A549 (cell line): ENCODE data around the gene CELF5. TPM values are rescaled to one million over a fixed set of nuclear protein-coding genes. Genes with fewer than 3 reads are reported as not detected.

Experiments
- ATAC-seq, 2 experiments: fragments of 200-7000 bp in 1 of 2; fragments of >200 bp in 1 of 2; cut with Nextera tagmentation in 1 of 2; cut with Tn5 transposase in 1 of 2; 3 replicates each; pipeline versions ENCODE4 v1.8.0 to v1.9.1; 2018 to 2020; ENCODE audit warnings: mild to moderate bottlenecking in 1 of 2, moderate library complexity in 1 of 2
- CTCF ChIA-PET: fragments of 300-600 bp; sonication (Branson Sonifier 250); formaldehyde crosslinking; extraction: SDS; loops from one replicate; lab custom pipeline; 2021; ENCODE audit warnings: antibody characterized with exemption, inconsistent platforms; lab: Yijun Ruan, JAX
- POLR2A ChIA-PET: fragments of 350-600 bp; formaldehyde crosslinking; extraction: SDS; loops from one replicate; lab custom pipeline; 2021; ENCODE audit warnings: antibody characterized with exemption, inconsistent platforms; lab: Yijun Ruan, JAX
- DNase-seq, 2 experiments: peaks; one replicate each; pipeline versions ENCODE4 v3.0.0 to v3.0.0-alpha.2; 2011 to 2016; ENCODE audit warnings: low read depth in 1 of 2, low spot score in 1 of 2
- FAIRE-seq: peaks from 2 replicates; lab custom pipeline; 2011; peaks lifted over from hg19 to GRCh38; lab: Jason Lieb, UNC
- H3K27ac ChIP-seq, 2 experiments: fragments of >200 bp; sonication (Bioruptor Twin); formaldehyde crosslinking; 3 replicates each; pipeline ENCODE4 v1.5.1; 2016 to 2017
- H3K4me1 ChIP-seq: fragments of >200 bp; sonication (Bioruptor Twin); formaldehyde crosslinking; 3 replicates; pipeline ENCODE4 v1.6.1; 2016
- H3K4me2 ChIP-seq: fragments of >200 bp; sonication (Bioruptor Twin); formaldehyde crosslinking; 3 replicates; pipeline ENCODE4 v1.6.1; 2016
- H3K4me3 ChIP-seq: fragments of >200 bp; sonication (Bioruptor Twin); formaldehyde crosslinking; 3 replicates; pipeline ENCODE4 v1.5.1; 2016
- H3K9me3 ChIP-seq: fragments of >200 bp; sonication (Bioruptor Twin); formaldehyde crosslinking; 3 replicates; pipeline ENCODE4 v1.6.1; 2016
- ATOH8 ChIP-seq: fragments of 250-450 bp; sonication (Bioruptor Pico); IDR thresholded peaks from 2 replicates; pipeline ENCODE4 v1.5.0; 2020; ENCODE audit warnings: low read depth, mild to moderate bottlenecking, moderate library complexity
- BCL3 ChIP-seq: fragments of >200 bp; sonication (Bioruptor Twin); formaldehyde crosslinking; IDR thresholded peaks from 3 replicates; pipeline ENCODE4 v1.6.1; 2016
- CHD2 ChIP-seq: fragments of 150-350 bp; IDR thresholded peaks from 2 replicates; pipeline ENCODE4 v1.6.1; 2014; ENCODE audit warnings: low read length; ENCODE audit not compliant: partially characterized antibody
- CTCF ChIP-seq: fragments of >200 bp; sonication (Bioruptor Twin); formaldehyde crosslinking; IDR thresholded peaks from 3 replicates; pipeline ENCODE4 v1.5.1; 2016
- FOSL2 ChIP-seq, 2 experiments: fragments of 450-650 bp in 1 of 2; fragments of >200 bp in 1 of 2; sonication (Bioruptor Twin) in 1 of 2; formaldehyde crosslinking; IDR thresholded peaks; 2 replicates each; pipeline versions ENCODE4 v1.5.0 to v1.6.1; 2016 to 2020; ENCODE audit warnings: mild to moderate bottlenecking in 1 of 2, moderate library complexity in 1 of 2
- FOXS1 ChIP-seq: fragments of 250-450 bp; sonication (Bioruptor Pico); IDR thresholded peaks from 2 replicates; pipeline ENCODE4 v1.5.0; 2020; ENCODE audit warnings: mild to moderate bottlenecking, moderate library complexity
- MYC ChIP-seq: IDR thresholded peaks from 2 replicates; pipeline ENCODE4 v1.6.1; 2012; ENCODE audit warnings: mild to moderate bottlenecking, inconsistent platforms, low read length, improper control_type of control experiment, borderline replicate concordance
- NFE2L2 ChIP-seq: fragments of 150-350 bp; conservative IDR thresholded peaks from 2 replicates; pipeline ENCODE4 v1.6.1; 2014; ENCODE audit warnings: low read length
- POLR2AphosphoS2 ChIP-seq: conservative IDR thresholded peaks from 2 replicates; pipeline ENCODE4 v1.6.1; 2012; ENCODE audit warnings: low read length, improper control_type of control experiment, inconsistent platforms
- RAD21 ChIP-seq, 2 experiments: fragments of >200 bp in 1 of 2; sonication (Bioruptor Twin) in 1 of 2; formaldehyde crosslinking in 1 of 2; IDR thresholded peaks in 1 of 2; conservative IDR thresholded peaks in 1 of 2; 2 replicates in 1 of 2; 3 replicates in 1 of 2; pipeline ENCODE4 v1.6.1; 2012 to 2018; ENCODE audit warnings: inconsistent platforms in 1 of 2
- RCOR1 ChIP-seq: fragments of 150-350 bp; IDR thresholded peaks from 2 replicates; pipeline ENCODE4 v1.6.1; 2014; ENCODE audit warnings: antibody characterized with exemption, low read length, low read depth
- REST ChIP-seq: fragments of 200-600 bp; sonication (generic); IDR thresholded peaks from 2 replicates; pipeline ENCODE4 v1.6.1; 2016; ENCODE audit warnings: antibody characterized with exemption, mild to moderate bottlenecking, moderate library complexity
- RNF2 ChIP-seq: fragments of 200-600 bp; sonication (generic); IDR thresholded peaks from 2 replicates; pipeline ENCODE4 v1.6.1; 2016; ENCODE audit warnings: low read depth, mild to moderate bottlenecking, antibody characterized with exemption, moderate library complexity, borderline replicate concordance
- ZC3H11A ChIP-seq: fragments of 450-650 bp; IDR thresholded peaks from 2 replicates; pipeline ENCODE4 v1.6.1; 2014; ENCODE audit warnings: antibody characterized with exemption, mild to moderate bottlenecking
- WGBS: methylation state at CpG from one replicate; pipeline ENCODE4 v1.1.6; 2017; ENCODE audit errors: missing lambda C conversion rate; 5-methylcytosine and 5-hydroxymethylcytosine counted together
- polyA plus RNA-seq, 4 experiments: library from polyadenylated mRNA; depleted of rRNA in 3 of 4; stranded (reverse); fragments of >200 nt; fragmentation: RNase III in 1 of 4; extraction: RNeasy Plus Mini Kit Qiagen cat#74134 plus additional on column Dnase treatment in 1 of 4; gene quantifications; 2 replicates in 3 of 4; 3 replicates in 1 of 4; pipeline ENCODE4 v1.2.3, GENCODE V29; 2011 to 2017

CELF5 gene
- polyA plus RNA-seq, 2 of the 4 experiments (the other 2 are of a cell fraction): 0.31 to 0.61 TPM

- no peak for TF ChIP-seq REST
These were observed 24.9 kb downstream of the CELF5 start (continued) for GRCh38 chr19:3249408-3249807.

GRCh38 chr19:3250675-3251074 lies 26.2 kb downstream of the CELF5 start:
- 26% methylated on average over 7 of the region's 7 CpGs for WGBS
- CTCF ChIA-PET: interaction anchor here (0.6 to 1.5 kb wide), 3 partner anchors 14 to 28 kb away, joined by 3 to 6 read pairs (median 4); no protein-coding TSS in a partner anchor
- TF ChIP-seq FOSL2 (IDR thresholded peaks at IDR 0.05) (no peak), FOSL2 (CRISPR knock-in tag; IDR thresholded peaks at IDR 0.05) (no peak), ATOH8 (CRISPR knock-in tag) (no peak), CTCF (peak; percentile 37), RAD21 (conservative IDR thresholded peaks at IDR 0.05 in 1 of 2, IDR thresholded peaks at IDR 0.05 in 1 of 2) (peak in 1 of 2 experiments; percentile 17; a peak in 1 of 5 replicates), CHD2 (no peak)
- no peak for FAIRE-seq
- H3K27ac ChIP-seq: no peak overlapping the region
- POLR2A ChIA-PET: no interaction called here
- ATAC-seq: peak; percentile 70 to 83; a peak in 4 of 6 replicates
- H3K4me2 ChIP-seq: no peak overlapping the region
- H3K9me3 ChIP-seq: 0 out of 3 replicates have a peak, but pooled peaks cover 5% of the 10 kb centered on the region
- no peak overlapping the region for H3K4me3 ChIP-seq
- DNase-seq: peak in 1 of 2 experiments; percentile 48
- H3K4me1 ChIP-seq: no peaks in the 10 kb centered on the region

- CTCF ChIA-PET: interaction anchor here (0.6 to 1.5 kb wide), 2 partner anchors 13 to 28 kb away, joined by 3 to 6 read pairs; no protein-coding TSS in a partner anchor
These were observed 26.8 kb downstream of the CELF5 start for GRCh38 chr19:3251229-3251628.

More at GRCh38 chr19:3251229-3251628, 26.8 kb downstream of the CELF5 start:
- H3K4me2 ChIP-seq: no peak overlapping the region
- H3K4me3 ChIP-seq: no peak overlapping the region
- no peak overlapping the region for H3K27ac ChIP-seq
- H3K4me1 ChIP-seq: no peaks in the 10 kb centered on the region
- POLR2A ChIA-PET: no interaction called here
- WGBS: 42% methylated on average over 8 of the region's 8 CpGs
- TF ChIP-seq CTCF (no peak), POLR2AphosphoS2 (no peak), FOXS1 (CRISPR knock-in tag) (no peak), MYC (no peak), ZC3H11A (no peak), RCOR1 (no peak), NFE2L2 (no peak), BCL3 (no peak), CHD2 (no peak), RNF2 (no peak)
- ATAC-seq: no peak
- DNase-seq: no peak
- FAIRE-seq: no peak
- H3K9me3 ChIP-seq: 0 out of 3 replicates have a peak, but pooled peaks cover 5% of the 10 kb centered on the region
